Activated CD8-positive, alpha-beta T cell treated with anti-CD3 and anti-CD28 coated beads for 36 hours (primary cell): ENCODE measurements around the gene CCND2. TPM values are rescaled to one million over a fixed set of nuclear protein-coding genes. Genes with fewer than 3 reads are reported as not detected.
A peak's percentile ranks its signal among the peaks of the same experiment; 100 is the strongest.

ENCODE experiments used
- ATAC-seq: fragments of 200-7000 bp; cut with Tn5 transposase; one replicate; pipeline ENCODE4 v1.10.0; 2021; ENCODE audit warnings: mild to moderate bottlenecking, moderate library complexity
- CTCF ChIA-PET: fragments of 350-600 bp; sonication (Branson Sonifier 250); formaldehyde crosslinking; loops from one replicate; lab custom pipeline; 2021; ENCODE audit warnings: antibody characterized with exemption; lab: Charles Lee
- POLR2A ChIA-PET: fragments of 350-600 bp; sonication (Branson Sonifier 250); formaldehyde crosslinking; loops from one replicate; lab custom pipeline; 2021; ENCODE audit warnings: antibody characterized with exemption; lab: Charles Lee
- DNase-seq: peaks from one replicate; pipeline ENCODE4 v3.0.0-alpha.2; 2020
- H3K27ac Mint-ChIP-seq: one replicate; pipeline ENCODE4 v1.8.0; 2021; ENCODE audit warnings: mild to moderate bottlenecking, mixed read lengths
- H3K27me3 Mint-ChIP-seq: one replicate; pipeline ENCODE4 v1.8.0; 2021; ENCODE audit warnings: mixed read lengths
- H3K36me3 Mint-ChIP-seq: one replicate; pipeline ENCODE4 v1.8.0; 2021; ENCODE audit warnings: low read depth, mixed read lengths
- H3K4me1 Mint-ChIP-seq: one replicate; pipeline ENCODE4 v1.8.0; 2021; ENCODE audit warnings: low read depth, mixed read lengths
- H3K4me3 Mint-ChIP-seq: one replicate; pipeline ENCODE4 v1.8.0; 2021; ENCODE audit warnings: mild to moderate bottlenecking, moderate library complexity, mixed read lengths
- H3K9me3 Mint-ChIP-seq: one replicate; pipeline ENCODE4 v1.8.0; 2021; ENCODE audit warnings: mixed read lengths
- intact Hi-C: fragments of 100-400 bp; cut with micrococcal nuclease; formaldehyde crosslinking; loops from one replicate; pipeline ENCODE4 v1.10.0; 2022
- total RNA-seq, 2 experiments: library from RNA; stranded (reverse); gene quantifications; one replicate each; pipeline ENCODE4 v1.2.3, GENCODE V29; 2021
- TF ChIP-seq, protein P1 (sequence below): fragments of 200-600 bp; IDR thresholded peaks from one replicate; pipeline ENCODE4 v1.8.0; 2022; ENCODE audit warnings: antibody characterized with exemption, mild to moderate bottlenecking

The CCND2 gene
- total RNA-seq, 2 experiments from 2014 or later: 617 to 639 TPM

GRCh38 chr12:4274396-4275015 lies 944 bp downstream of the CCND2 start:
- Mint-ChIP-seq H3K9me3 (no peaks in the 10 kb centered on the region), H3K4me1 (peaks cover 25% of the 10 kb centered on the region), H3K27ac (peak overlapping the region; percentile 100), H3K27me3 (no peaks in the 10 kb centered on the region), H3K4me3 (peak overlapping the region; percentile 100), H3K36me3 (peaks cover 61% of the 10 kb centered on the region)
- TF ChIP-seq, protein P1, sequence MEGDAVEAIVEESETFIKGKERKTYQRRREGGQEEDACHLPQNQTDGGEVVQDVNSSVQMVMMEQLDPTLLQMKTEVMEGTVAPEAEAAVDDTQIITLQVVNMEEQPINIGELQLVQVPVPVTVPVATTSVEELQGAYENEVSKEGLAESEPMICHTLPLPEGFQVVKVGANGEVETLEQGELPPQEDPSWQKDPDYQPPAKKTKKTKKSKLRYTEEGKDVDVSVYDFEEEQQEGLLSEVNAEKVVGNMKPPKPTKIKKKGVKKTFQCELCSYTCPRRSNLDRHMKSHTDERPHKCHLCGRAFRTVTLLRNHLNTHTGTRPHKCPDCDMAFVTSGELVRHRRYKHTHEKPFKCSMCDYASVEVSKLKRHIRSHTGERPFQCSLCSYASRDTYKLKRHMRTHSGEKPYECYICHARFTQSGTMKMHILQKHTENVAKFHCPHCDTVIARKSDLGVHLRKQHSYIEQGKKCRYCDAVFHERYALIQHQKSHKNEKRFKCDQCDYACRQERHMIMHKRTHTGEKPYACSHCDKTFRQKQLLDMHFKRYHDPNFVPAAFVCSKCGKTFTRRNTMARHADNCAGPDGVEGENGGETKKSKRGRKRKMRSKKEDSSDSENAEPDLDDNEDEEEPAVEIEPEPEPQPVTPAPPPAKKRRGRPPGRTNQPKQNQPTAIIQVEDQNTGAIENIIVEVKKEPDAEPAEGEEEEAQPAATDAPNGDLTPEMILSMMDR: no peak
- intact Hi-C loops: loop anchor here (5.0 kb wide), 2 partner anchors 277 to 402 kb away; partner anchors contain the start of gene PARP11
- ChIA-PET CTCF (interaction anchor here (1.0 to 5.2 kb wide), 6 partner anchors 10 to 280 kb away, joined by 3 to 136 read pairs (median 28); no protein-coding TSS in a partner anchor), POLR2A (interaction anchor here (0.9 to 17.2 kb wide), 13 partner anchors 9 to 303 kb away, joined by 3 to 375 read pairs (median 8); no protein-coding TSS in a partner anchor)
- no peak for DNase-seq
- no peak for ATAC-seq

- H3K36me3 Mint-ChIP-seq: peaks cover 69% of the 10 kb centered on the region
- TF ChIP-seq, protein P1: no peak
- peak overlapping the region; percentile 100 for H3K27ac Mint-ChIP-seq
- intact Hi-C loops: loop anchor here (5.0 kb wide), 1 partner anchor 278 kb away; no protein-coding TSS in a partner anchor
- POLR2A ChIA-PET: interaction anchor here (0.9 to 17.2 kb wide), 21 partner anchors 6 to 406 kb away, joined by 3 to 375 read pairs (median 4); partner anchors contain the start of gene PARP11
- DNase-seq (no peak), ATAC-seq (no peak)
- H3K9me3 Mint-ChIP-seq: no peaks in the 10 kb centered on the region
- H3K4me3 Mint-ChIP-seq: peak overlapping the region; percentile 100
- peaks cover 33% of the 10 kb centered on the region for H3K4me1 Mint-ChIP-seq
- no peaks in the 10 kb centered on the region for H3K27me3 Mint-ChIP-seq
- CTCF ChIA-PET: interaction anchor here (0.7 to 5.2 kb wide), 21 partner anchors 7 to 390 kb away, joined by 3 to 136 read pairs (median 16); no protein-coding TSS in a partner anchor
These were observed 1.7 kb downstream of the CCND2 start for GRCh38 chr12:4275016-4275869.

DNA sequence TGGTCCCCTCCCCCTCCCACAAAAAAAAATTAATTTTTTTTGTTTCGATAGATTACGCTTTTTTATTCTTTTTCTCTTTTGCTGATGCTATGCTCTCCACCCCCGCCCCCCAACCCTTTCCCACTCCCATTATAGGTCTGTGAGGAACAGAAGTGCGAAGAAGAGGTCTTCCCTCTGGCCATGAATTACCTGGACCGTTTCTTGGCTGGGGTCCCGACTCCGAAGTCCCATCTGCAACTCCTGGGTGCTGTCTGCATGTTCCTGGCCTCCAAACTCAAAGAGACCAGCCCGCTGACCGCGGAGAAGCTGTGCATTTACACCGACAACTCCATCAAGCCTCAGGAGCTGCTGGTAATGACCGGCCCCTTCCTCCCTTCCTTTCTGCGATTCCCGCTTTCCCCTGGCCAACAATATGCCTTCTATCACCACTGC lies 2.3 kb downstream of the CCND2 start:
- TF ChIP-seq, protein P1: no peak
- DNase-seq (no peak), ATAC-seq (no peak)
- ChIA-PET CTCF (interaction anchor here (0.7 to 5.2 kb wide), 37 partner anchors 8 to 391 kb away, joined by 3 to 136 read pairs (median 7); no protein-coding TSS in a partner anchor), POLR2A (interaction anchor here (0.9 to 17.2 kb wide), 24 partner anchors 7 to 406 kb away, joined by 3 to 375 read pairs (median 6); partner anchors contain the start of gene PARP11)
- Mint-ChIP-seq H3K4me3 (peak overlapping the region; percentile 100), H3K9me3 (no peaks in the 10 kb centered on the region), H3K27ac (peak overlapping the region; percentile 100), H3K4me1 (peaks cover 39% of the 10 kb centered on the region), H3K27me3 (no peaks in the 10 kb centered on the region), H3K36me3 (peaks cover 73% of the 10 kb centered on the region)
- intact Hi-C loops: loop anchor here (2.0 to 5.0 kb wide), 3 partner anchors 163 to 391 kb away; no protein-coding TSS in a partner anchor

DNA sequence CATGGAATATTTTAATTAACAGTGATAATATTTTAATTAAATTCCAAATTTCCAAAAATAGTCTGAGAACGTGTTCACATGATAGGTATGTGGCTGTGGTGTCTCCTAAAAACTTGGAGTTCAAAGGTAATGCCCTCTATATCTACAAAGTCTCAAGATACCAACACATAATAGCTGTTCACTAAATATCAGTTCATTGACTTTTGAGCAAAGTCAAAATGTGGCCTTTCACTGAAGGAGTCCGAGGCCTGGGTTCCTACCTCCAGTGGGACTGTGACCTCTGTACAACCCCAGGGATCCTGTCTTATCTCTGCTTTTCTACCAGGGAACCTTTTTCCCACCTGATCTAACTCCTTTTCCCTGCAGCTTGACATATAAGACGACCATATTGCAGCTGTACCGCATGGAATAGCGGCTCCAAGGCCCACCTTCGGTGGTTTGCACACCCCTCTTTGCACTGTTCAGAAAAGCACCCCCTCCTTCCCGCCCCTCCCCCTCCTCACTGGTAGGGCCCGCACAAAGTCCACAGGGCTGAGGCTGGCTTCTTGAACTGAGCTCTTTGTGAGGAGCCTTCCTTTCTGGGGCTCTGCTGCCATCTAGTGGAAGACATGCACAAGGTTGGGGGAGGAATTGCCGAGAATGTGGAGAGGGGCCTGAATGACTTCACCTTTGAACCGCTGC lies 3.1 kb downstream of the CCND2 start:
- intact Hi-C loops: loop anchor here (2.0 to 5.0 kb wide), 3 partner anchors 164 to 392 kb away; no protein-coding TSS in a partner anchor
- H3K36me3 Mint-ChIP-seq: peaks cover 77% of the 10 kb centered on the region
- ATAC-seq (peak; percentile 24), DNase-seq (peak; percentile 92)
- no peaks in the 10 kb centered on the region for H3K27me3 Mint-ChIP-seq
- peak overlapping the region; percentile 100 for H3K27ac Mint-ChIP-seq
- H3K9me3 Mint-ChIP-seq: no peaks in the 10 kb centered on the region
- ChIA-PET POLR2A (interaction anchor here (0.6 to 17.2 kb wide), 37 partner anchors 8 to 407 kb away, joined by 3 to 375 read pairs (median 5); partner anchors contain the start of gene PARP11), CTCF (interaction anchor here (0.6 to 5.2 kb wide), 74 partner anchors 9 to 476 kb away, joined by 3 to 136 read pairs (median 5); partner anchors contain the start of gene PARP11)
- peak overlapping the region; percentile 100 for H3K4me3 Mint-ChIP-seq
- H3K4me1 Mint-ChIP-seq: peaks cover 47% of the 10 kb centered on the region
- TF ChIP-seq, protein P1: peak; percentile 77
